Measurements from ENCODE around the gene PLA2G2F. TPM values are rescaled to one million over a fixed set of nuclear protein-coding genes. Genes with fewer than 3 reads are reported as not detected.

The PLA2G2F gene
- total RNA-seq, 1 donor from 2014 or later = not detected

GRCh38 chr1:20199403-20199802, 60.3 kb downstream of the PLA2G2F start:
- H3K36me3 Mint-ChIP-seq (ENCODE audit: low read depth) = no peaks in the 10 kb centered on the region
- H3K27me3 Mint-ChIP-seq (ENCODE audit: low read depth) = peaks cover 49% of the 10 kb centered on the region
- H3K9me3 Mint-ChIP-seq = no peaks in the 10 kb centered on the region
- DNase-seq (ENCODE audit: low read depth, low spot score) = no peak
- TF ChIP-seq CTCF (conservative IDR thresholded peaks at IDR 0.05) = no peak
- no peaks in the 10 kb centered on the region for H3K4me1 Mint-ChIP-seq
- H3K4me3 Mint-ChIP-seq = no peak overlapping the region
- H3K27ac Mint-ChIP-seq (ENCODE audit: unreplicated experiment) = no peak overlapping the region

GRCh38 chr1:20199840-20200239, 60.7 kb downstream of the PLA2G2F start:
- no peaks in the 10 kb centered on the region for H3K36me3 Mint-ChIP-seq (ENCODE audit: low read depth)
- H3K4me3 Mint-ChIP-seq = no peak overlapping the region
- no peak overlapping the region for H3K27ac Mint-ChIP-seq (ENCODE audit: unreplicated experiment)
- TF ChIP-seq CTCF (conservative IDR thresholded peaks at IDR 0.05) = no peak
- H3K4me1 Mint-ChIP-seq = no peaks in the 10 kb centered on the region
- peaks cover 49% of the 10 kb centered on the region for H3K27me3 Mint-ChIP-seq (ENCODE audit: low read depth)
- no peak for DNase-seq (ENCODE audit: low read depth, low spot score)
- no peaks in the 10 kb centered on the region for H3K9me3 Mint-ChIP-seq

Other genes with a start within 250 kb of the PLA2G2F start
- not detected in 2 replicates for gene PLA2G2E, start 215.7 kb upstream of the PLA2G2F start, total RNA-seq
- not detected in 2 replicates for gene PLA2G2A, start 159.7 kb upstream of the PLA2G2F start, total RNA-seq
- gene PLA2G5, start 69.1 kb upstream of the PLA2G2F start, total RNA-seq = not detected in 2 replicates
- gene PLA2G2D, start 19.8 kb upstream of the PLA2G2F start, total RNA-seq = not detected in 2 replicates
- 1.3 and 1.4 TPM in 2 replicates for gene UBXN10, start 46.8 kb downstream of the PLA2G2F start, total RNA-seq
- not detected in 2 replicates for gene PLA2G2C, start 47.2 kb downstream of the PLA2G2F start, total RNA-seq
- gene VWA5B1, start 151.6 kb downstream of the PLA2G2F start, total RNA-seq = 0.30 and 0.44 TPM in 2 replicates

All from neural crest cell (in vitro differentiated cells).